ENCODE results near the gene PDE4A. TPM values are rescaled to one million over a fixed set of nuclear protein-coding genes. Genes with fewer than 3 reads are reported as not detected.

Gene PDE4A
- 2.7 and 3.8 TPM in 2 replicates for total RNA-seq

GRCh38 chr19:10420444-10421239 lies at the start of gene PDE4A:
PDE4A (plus strand) TSS chr19:10420538; CDS start chr19:10420765, 227 bp downstream.

GRCh38 chr19:10380313-10381102 lies 39.8 kb upstream of the PDE4A start, which contains the start of gene TYK2:
TYK2 (minus strand) TSS chr19:10380572; CDS start chr19:10378406, 2,166 bp downstream.

GRCh38 chr19:10403137-10404021 lies 17.0 kb upstream of the PDE4A start, which contains the start of gene CDC37:
CDC37 (minus strand) TSS chr19:10403542; CDS start chr19:10403479, 63 bp downstream.

GRCh38 chr19:10503002-10503789 lies 82.9 kb downstream of the PDE4A start, which contains the start of gene KEAP1:
KEAP1 (minus strand) TSS chr19:10503356; CDS start chr19:10500033, 3,323 bp downstream.

GRCh38 chr19:10517361-10517759 lies 97.0 kb downstream of the PDE4A start, which contains the start of gene S1PR5:
S1PR5 (minus strand) TSS chr19:10517447; CDS start chr19:10515011, 2,436 bp downstream.

Other genes starting within 250 kb of the PDE4A start
- gene DNMT1, start 225.6 kb upstream of the PDE4A start, total RNA-seq: 15.4 and 16.2 TPM in 2 replicates
- gene S1PR2, start 189.2 kb upstream of the PDE4A start, total RNA-seq: 16.5 and 23.5 TPM in 2 replicates
- 13.1 and 14.2 TPM in 2 replicates for gene MRPL4, start 168.3 kb upstream of the PDE4A start, total RNA-seq
- gene ICAM1, start 149.4 kb upstream of the PDE4A start, total RNA-seq: 6.3 and 13.2 TPM in 2 replicates
- gene ICAM4, start 133.6 kb upstream of the PDE4A start, total RNA-seq: 1.5 and 4.4 TPM in 2 replicates
- 1.3 TPM in 2 replicates for gene ICAM5, start 130.6 kb upstream of the PDE4A start, total RNA-seq
- 0.28 and 0.37 TPM in 2 replicates for gene ZGLP1, start 110.7 kb upstream of the PDE4A start, total RNA-seq
- gene FDX2, start 104.5 kb upstream of the PDE4A start, total RNA-seq: 15.2 and 16.6 TPM in 2 replicates
- 4.1 and 6.4 TPM in 2 replicates for gene RAVER1, start 87.0 kb upstream of the PDE4A start, total RNA-seq
- gene ICAM3, start 80.9 kb upstream of the PDE4A start, total RNA-seq: 10.7 and 12.9 TPM in 2 replicates
- 44.8 and 63.2 TPM in 2 replicates for gene TYK2, start 40.0 kb upstream of the PDE4A start, total RNA-seq
- 188 and 194 TPM in 2 replicates for gene CDC37, start 17.0 kb upstream of the PDE4A start, total RNA-seq
- 81.9 and 97.7 TPM in 2 replicates for gene KEAP1, start 82.8 kb downstream of the PDE4A start, total RNA-seq
- gene S1PR5, start 96.9 kb downstream of the PDE4A start, total RNA-seq: 0.14 and 0.74 TPM in 2 replicates
- 10.8 and 13.2 TPM in 2 replicates for gene ATG4D, start 123.4 kb downstream of the PDE4A start, total RNA-seq
- 7.0 and 9.1 TPM in 2 replicates for gene KRI1, start 145.5 kb downstream of the PDE4A start, total RNA-seq
- 2.7 and 3.1 TPM in 2 replicates for gene CDKN2D, start 148.4 kb downstream of the PDE4A start, total RNA-seq
- not detected in 2 replicates for gene AP1M2, start 166.8 kb downstream of the PDE4A start, total RNA-seq
- gene SLC44A2, start 205.0 kb downstream of the PDE4A start, total RNA-seq: 28.4 and 35.5 TPM in 2 replicates
- gene ILF3, start 233.8 kb downstream of the PDE4A start, total RNA-seq: 60.4 and 69.0 TPM in 2 replicates

Measured in smooth muscle cell of bladder (primary cell).